ENCODE data around the gene CDH3.

GRCh38 chr16:68728523-68728922 lies 83.4 kb downstream of the CDH3 start:
- no peak for TF ChIP-seq RARB (CRISPR knock-in tag; IDR thresholded peaks at IDR 0.05)
- TF ChIP-seq ISL1 (CRISPR knock-in tag; IDR thresholded peaks at IDR 0.05) = no peak
- TF ChIP-seq ESRRG (CRISPR knock-in tag; IDR thresholded peaks at IDR 0.05) = no peak
- TF ChIP-seq SNAI2 (CRISPR knock-in tag; IDR thresholded peaks at IDR 0.05) = no peak
- TF ChIP-seq TOX (CRISPR knock-in tag; IDR thresholded peaks at IDR 0.05; ENCODE audit: borderline replicate concordance) = no peak
- TF ChIP-seq ARNTL (CRISPR knock-in tag; IDR thresholded peaks at IDR 0.05; ENCODE audit: borderline replicate concordance, low read depth) = no peak
- TF ChIP-seq PPARA (CRISPR knock-in tag; IDR thresholded peaks at IDR 0.05; ENCODE audit: borderline replicate concordance) = no peak
- TF ChIP-seq TSHZ2 (CRISPR knock-in tag; IDR thresholded peaks at IDR 0.05) = no peak

All from SK-N-SH treated with all-trans-retinoic acid at 6 μM for 48 hours (cell line).